HG02678 (cell line): ENCODE measurements around the gene FEN1.
A peak's percentile ranks its signal among the peaks of the same experiment; 100 is the strongest.

ENCODE experiments used
- ATAC-seq: cut with Tn5 transposase; IDR thresholded peaks from one replicate; pipeline ENCODE4 v1.9.1; 2021; ENCODE audit warnings: mild to moderate bottlenecking, moderate library complexity; ENCODE audit not compliant: unreplicated experiment

Gene FEN1, protein sequence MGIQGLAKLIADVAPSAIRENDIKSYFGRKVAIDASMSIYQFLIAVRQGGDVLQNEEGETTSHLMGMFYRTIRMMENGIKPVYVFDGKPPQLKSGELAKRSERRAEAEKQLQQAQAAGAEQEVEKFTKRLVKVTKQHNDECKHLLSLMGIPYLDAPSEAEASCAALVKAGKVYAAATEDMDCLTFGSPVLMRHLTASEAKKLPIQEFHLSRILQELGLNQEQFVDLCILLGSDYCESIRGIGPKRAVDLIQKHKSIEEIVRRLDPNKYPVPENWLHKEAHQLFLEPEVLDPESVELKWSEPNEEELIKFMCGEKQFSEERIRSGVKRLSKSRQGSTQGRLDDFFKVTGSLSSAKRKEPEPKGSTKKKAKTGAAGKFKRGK

DNA sequence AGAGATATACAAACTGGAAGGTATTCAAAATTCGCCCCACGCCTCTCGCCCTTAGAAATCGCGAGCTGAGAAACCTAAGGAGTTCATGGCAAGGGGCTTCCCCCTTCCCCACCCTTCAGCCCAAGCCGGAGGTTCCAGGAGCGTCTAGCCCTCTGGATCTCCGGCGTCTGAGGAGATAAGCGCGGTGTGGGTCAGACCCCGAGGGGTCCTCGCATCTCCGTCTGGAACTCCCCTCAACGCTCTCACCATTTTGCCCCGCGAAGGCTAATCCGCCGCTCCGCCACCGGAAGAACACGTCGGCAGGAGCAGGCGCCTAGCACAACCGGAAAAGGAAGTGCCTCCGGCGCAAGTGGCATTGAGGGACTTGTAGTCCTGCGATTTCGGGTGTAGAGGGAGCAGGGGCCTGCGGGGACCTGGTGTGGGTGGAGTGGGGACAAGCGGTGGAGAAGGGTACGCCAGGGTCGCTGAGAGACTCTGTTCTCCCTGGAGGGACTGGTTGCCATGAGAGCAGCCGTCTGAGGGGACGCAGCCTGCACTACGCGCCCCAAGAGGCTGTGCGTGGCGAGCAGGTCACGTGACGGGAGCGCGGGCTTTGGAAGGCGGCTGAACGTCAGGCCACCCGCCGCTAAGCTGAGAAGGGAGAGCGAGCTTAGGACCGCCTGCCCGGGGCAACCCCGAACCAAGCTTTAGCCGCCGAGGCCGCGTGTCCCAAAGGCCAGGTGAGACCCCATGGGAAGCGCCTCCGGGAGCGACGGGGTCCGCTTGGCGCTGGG is at the start of gene FEN1, which contains the start of gene TMEM258:
TSS of gene FEN1 (plus strand) at position 602 of the 773 bp plus-strand sequence. CDS start 2,451 bp downstream, outside the sequence.
TSS of gene TMEM258 (minus strand) at position 290 of the 773 bp plus-strand sequence. CDS start at position 249, 41 bp downstream.
- ATAC-seq: peak; percentile 80

DNA sequence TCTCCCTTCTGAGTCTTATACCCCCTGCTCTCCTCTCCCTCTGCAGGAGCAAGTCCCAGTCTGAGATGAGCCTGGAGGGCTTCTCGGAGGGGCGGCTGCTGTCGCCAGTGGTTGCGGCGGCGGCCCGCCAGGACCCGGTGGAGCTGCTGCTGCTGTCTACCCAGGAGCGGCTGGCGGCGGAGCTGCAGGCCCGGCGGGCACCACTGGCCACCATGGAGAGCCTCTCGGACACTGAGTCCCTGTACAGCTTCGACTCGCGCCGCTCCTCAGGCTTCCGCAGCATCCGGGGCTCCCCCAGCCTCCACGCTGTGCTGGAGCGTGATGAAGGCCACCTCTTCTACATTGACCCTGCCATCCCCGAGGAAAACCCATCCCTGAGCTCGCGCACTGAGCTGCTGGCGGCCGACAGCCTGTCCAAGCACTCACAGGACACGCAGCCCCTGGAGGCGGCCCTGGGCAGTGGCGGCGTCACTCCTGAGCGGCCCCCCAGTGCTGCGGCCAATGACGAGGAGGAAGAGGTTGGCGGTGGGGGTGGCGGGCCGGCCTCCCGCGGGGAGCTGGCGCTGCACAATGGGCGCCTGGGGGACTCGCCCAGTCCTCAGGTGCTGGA is 49.1 kb upstream of the FEN1 start:
- no peak for ATAC-seq

DNA sequence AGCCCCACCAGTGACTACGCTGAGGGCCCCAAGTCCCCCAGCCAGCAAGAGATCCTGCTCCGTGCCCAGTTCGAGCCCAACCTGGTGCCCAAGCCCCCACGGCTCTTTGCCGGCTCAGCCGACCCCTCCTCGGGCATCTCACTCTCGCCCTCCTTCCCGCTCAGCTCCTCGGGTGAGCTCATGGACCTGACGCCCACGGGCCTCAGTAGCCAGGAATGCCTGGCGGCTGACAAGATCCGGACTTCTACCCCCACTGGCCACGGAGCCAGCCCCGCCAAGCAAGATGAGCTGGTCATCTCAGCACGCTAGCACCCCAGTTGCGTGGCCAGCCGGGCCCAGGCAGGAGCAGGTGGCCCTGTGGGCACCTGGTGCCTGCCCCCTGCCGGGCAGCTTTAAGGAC is 48.5 kb upstream of the FEN1 start:
- ATAC-seq: no peak

DNA sequence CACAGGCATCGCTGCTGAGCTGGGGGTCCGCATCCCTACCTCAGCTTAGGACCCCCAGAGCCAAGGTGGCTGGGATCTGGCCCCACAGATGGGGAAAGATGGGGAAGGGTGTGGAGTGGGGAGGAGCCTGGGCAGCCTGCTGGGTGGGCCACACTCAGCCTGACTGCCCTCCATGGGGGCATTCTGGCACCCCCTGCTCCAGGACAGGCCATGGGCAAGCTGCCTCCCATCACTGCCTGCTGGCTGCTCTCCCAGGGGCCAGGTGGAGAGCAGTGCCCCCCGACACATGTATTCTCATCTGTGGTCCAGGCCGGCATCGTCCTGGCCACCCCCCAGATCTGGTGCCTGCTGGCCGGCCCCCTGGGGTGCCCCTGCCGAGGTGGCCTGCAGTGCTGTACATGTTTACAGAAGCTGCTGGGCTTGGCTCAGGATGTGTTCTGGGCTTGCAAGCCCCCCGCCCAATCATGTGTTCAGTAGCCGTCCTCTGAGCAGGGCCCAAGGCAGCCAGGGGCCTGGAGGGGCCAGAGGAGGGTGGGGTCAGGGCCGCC is 48.0 kb upstream of the FEN1 start:
- no peak for ATAC-seq

DNA sequence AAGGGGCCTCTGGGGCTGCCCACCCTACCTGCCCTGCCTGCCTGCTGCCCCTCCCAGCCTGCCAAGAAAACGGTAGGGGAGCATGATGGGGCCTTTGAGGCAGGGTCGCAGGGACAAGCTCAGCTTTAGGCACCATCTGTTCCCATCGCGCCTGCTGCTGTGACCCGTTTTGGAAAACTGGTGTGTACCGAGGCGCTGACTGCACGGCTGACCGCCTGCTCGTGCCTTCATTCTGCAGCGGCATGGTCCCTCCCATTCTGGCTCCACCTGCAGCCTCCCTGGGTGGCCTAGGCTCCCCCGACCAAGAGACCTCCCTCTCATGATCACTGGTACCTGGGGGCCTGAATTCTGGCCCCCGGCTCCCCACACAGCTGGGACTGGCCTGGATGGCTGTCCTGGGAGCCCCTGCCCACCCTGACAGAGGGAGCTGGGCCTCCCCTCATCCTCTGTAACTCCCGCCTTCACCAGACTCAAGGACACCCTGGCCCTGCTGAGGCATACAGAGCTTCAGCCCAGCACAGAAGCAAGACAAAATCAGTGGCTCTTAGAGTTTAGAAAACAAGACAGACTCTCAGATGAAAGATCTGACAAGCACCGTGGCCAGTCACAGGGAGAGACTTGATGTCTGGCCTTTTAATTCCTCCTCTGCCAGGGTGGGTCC is 46.8 kb upstream of the FEN1 start:
- ATAC-seq: no peak

DNA sequence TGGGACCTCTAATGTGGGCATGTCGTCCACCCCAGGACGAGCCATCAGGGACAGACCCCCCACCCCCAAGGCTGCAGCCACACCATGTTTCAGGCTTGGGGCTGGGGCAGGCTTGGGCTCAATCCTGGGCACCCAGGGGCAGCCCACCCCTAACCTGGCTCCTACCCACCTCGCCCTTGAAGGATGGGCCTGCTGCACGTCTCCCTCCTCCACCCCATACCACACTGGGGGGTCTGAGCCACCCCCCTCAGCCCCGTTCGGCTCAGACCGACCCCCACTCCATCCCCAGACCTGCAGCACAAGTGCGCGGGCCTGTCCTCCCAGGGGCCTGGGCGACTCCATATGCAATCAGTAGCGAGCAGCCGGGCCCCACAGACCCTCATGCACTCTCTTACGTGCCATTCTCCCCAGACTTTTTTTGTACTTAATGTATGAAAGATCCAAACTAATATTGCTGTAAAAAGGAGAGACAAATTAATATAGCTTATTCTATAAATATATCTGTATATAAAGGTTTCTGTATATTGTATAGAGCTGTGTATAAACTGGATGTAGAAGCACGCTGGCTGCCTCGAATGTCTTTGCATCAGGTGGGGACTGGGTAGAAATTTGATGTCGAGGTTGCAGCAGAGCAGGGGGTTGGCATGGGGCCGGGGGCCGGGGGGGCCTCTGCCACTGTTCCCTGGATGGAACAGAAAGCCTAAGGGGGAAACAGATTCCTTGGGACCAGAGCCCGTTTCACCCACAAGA is 46.1 kb upstream of the FEN1 start:
- ATAC-seq: no peak

DNA sequence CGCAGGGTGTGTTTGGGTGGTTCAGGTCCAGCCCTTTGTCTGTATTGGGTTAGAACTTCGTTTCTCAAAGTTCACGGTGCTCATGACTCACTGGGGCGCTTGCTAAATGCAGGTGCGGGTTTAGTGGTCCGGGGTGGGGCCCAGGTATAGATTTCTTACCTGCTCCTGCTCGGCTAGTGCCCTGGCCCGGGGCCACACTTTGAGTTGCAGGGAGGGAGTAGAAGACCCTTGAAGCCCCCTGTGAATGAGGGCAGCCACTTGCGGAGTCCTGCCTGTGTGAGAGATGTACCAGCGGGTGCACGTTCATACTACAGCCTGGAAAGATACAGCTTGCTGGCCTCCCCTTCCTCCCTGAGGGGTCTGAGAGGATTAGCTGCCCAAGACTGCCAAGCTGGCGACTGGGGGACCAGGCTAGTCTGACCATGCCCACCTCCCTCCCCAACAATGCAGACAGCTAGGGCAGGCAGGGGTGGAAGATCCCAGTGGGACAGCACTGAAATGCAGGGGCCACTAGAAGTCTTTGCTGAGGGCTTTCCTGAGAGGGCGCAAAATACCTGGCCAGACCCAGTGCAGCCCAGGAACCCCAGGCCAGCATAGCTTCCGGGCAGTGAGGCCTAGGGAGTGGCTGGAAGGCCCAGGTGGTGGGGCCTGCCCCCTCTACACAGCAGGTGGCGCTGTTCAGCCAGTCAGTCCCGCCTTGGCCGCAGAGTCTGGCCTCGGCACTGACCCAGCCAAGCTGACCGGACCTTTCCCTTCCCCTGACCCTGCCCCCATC is 45.3 kb upstream of the FEN1 start:
- ATAC-seq: no peak

DNA sequence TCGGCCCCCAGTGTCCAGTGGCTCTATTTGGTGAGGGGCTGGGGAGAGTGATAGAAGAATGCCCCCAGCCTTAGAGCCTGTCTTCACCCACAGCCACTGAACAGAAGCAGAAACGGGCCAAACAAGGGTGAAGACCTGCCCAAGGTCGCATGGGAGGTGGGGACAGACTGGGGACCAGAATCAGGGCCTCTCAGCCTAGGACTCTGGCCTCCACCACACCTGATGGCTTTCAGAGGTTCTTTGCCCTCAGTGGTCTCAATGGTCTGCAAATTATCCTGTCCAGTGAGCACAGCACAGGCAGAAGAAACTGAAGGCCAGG is 44.8 kb upstream of the FEN1 start:
- no peak for ATAC-seq

DNA sequence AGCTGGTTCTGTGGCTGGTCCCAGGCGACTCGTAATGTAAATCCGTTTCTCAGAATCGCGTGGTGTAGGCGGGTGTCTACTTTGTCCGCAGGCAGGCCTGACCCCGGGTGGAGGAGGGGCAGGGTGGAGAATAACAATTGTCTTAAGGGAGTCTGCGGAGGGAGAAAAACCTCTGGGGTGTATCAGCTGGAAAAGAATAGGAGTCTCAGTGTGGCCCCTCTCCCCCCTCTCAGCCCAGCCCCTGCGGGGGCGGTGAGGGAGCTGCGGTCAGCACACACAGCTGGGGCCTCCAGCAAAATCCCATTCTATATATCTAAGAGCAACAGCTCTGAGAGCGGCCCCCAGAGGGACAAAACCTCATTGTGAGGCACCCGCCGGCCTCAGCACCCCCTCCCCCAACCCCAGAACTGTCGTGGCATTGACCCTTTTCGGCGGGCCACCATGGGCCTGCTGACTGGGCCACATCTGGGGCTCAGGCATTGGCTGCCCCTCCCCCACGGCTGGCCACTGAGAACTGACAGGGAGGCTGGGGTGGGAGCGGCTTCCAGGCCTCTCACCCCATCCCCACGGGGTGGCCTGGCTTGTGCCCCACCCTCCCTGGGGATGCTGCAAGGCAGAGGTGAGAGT is 43.0 kb upstream of the FEN1 start:
- no peak for ATAC-seq

DNA sequence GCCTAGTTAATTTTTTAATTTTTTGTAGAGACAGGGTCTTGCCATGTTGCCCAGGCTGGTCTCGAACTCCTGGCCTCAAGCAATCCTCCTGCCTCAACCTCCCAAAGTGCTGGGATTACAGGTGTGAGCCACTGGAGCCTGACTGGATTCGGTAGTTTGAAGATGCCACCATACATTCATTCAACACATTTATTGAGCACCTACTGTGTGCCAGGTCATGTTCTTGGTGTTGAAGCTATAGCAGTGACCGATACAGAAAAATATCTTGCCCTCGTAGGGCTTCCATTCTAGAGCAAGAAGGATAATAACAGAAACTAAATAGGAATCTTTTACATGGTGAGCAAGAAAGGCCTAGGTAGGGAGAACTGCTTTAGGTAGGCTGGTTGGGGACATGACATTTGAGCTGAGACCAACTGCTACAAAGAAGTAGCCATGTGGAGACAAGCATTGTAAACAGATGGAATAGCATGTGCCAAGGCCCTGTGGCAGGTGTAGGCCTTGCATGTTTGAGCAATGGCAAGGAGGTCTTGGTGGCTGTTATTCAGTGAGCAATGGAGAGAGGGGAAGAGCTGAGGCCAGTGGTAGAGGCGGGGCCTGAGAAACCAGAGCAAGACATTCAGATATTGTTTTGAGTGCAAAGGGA is 42.0 kb upstream of the FEN1 start:
- ATAC-seq: no peak

DNA sequence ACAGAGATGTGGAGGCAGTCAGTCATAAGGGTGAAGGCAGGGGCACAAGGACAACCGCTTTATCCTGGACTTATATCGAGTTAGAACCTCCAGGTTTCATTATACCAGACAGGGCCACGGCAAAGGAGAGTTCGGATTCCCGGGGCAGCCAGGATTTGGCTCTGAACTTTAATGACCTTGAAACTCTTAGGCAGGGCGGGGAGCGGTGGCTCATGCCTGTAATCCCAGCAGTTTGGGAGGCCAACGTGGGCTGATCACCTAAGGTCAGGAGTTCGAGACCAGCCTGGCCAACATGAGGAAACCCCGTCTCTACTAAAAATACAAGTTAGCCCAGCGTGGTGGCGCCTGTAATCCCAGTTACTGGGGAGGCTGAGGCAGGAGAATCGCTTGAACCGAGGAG is 41.3 kb upstream of the FEN1 start:
- ATAC-seq: no peak

DNA sequence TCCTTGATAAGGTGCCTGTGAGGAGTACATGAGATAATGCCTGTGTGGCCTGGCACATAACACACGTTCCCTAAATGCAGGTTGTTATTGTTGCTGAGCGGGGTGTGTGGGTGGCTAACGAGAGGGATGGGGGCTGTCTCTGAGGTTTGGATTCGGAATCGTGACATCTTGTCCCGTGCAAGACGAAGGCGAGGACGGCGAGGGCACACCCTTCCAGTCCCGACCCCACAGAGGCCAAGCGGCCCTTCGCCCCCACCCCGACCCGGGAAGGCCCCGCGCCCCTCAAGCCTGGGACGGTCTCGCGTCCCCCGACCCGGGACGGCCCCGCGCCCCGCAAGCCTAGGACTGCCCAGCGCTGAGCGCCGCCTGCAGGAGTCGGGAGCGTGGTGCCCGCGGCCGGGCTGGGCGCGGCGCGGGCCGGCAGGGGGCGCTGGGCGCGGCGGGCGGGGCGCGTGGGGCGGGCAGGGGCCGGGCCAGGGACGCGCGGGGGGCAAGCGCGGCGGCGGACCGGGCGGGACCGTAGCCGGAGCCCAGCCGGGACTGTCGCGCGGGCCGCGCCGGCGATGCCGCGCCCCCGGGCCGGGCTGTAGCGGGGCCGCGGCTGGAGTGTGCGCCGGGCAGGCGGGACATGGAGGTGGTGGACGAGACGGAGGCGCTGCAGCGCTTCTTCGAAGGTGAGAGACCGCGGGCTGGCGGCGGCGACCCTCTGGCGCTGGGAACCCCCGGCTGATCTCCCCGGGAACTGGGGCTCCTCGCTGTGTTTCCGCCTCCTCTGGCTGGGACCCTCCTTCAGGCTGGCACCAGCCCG is 40.4 kb upstream of the FEN1 start, which contains the start of gene MYRF:
TSS of gene MYRF (plus strand) at position 520 of the 808 bp plus-strand sequence. CDS start at position 629, 109 bp downstream.
- ATAC-seq: no peak

DNA sequence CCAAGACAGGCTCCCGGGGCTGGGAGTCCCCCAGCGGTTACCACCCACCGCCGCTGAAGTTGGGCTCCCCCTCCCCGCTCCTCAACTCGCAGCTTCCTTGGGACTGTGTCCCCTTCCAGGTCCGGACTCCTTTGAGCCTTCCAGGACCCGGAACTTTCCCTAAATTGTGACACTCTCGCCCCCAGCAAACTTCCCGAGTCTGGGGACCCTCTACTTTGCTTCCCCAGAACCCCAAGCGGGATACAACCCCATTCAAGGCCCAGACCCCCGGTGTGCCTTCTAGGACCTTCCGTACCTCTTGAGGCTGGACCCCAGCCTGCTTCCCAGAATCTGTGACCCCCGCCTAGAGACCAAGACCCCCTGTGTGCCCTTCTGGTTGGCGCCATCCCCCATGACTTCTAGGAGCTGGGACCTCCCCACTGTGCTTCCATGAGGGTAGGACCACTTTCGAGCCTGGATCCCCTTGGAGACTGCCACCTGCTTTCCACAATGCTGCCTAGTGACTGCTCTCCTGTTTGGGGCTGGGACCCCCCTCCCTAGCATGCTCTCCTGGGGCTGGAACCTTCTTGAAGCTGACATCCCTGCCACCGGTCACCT is 39.7 kb upstream of the FEN1 start:
- ATAC-seq: no peak

DNA sequence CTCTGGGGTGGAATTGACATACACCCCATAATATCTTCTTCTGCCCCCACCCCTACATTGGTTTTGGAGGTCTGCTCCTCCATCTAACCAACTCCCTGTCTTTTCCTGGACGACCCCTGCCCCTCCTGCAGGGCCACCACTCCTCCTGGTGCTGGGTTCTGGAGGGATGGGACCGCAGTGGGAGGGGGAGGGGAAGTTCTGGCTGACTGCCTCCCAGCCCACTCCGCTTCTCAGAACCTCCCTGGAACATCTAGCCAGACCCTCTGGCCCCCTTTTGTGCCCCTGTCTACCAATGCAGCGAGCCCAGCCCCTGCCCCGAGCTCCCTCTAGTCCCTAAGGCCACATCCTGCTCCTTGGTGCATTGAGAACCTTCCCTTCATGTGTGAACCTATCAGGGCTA is 39.0 kb upstream of the FEN1 start:
- no peak for ATAC-seq

DNA sequence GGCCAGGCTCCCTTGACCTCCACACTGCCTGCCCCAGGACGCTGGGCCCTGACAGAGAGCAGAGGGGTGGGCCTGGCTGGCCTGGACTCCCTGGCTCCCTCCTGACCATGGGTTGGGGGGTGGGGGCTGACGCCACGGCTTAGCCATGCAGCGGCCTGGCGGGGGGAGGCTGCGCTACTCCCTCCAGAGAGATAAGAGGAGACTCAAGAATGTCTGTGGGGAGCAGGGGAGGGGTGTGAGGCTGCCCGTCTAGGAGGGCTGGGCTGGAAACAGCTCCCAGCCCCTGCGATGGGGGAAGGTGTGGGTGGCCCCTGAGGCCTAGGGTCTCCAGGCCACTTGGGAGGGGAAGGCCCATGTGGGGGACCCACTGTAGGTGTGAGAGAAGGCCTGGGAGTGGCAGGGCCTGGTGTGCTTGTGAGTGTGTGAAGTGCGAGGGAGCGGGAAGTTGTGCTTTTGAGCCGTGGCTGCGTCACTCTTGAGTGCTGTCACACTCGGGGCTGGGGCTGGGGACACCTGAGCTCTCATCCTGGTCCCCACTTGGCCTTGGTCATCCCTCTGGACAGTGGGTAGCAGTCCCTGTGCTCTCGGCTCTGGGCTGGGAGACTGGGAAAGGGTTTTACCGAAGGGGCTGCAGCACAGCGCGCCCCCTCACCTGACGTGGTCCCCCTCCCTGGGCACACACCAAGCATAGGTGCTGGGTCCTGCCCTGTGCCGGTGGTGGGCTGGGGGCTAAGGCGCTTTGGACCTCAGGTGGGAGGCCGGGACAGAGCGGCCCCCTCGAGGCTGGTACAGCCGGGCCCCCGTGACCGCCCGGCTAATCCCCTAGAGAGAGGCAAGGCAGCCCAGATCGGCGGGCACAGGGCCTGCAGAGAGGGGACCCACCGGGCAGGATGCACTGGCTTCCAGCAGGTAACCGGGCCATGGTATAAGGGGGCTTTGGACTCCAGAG is 37.9 kb upstream of the FEN1 start:
- no peak for ATAC-seq

DNA sequence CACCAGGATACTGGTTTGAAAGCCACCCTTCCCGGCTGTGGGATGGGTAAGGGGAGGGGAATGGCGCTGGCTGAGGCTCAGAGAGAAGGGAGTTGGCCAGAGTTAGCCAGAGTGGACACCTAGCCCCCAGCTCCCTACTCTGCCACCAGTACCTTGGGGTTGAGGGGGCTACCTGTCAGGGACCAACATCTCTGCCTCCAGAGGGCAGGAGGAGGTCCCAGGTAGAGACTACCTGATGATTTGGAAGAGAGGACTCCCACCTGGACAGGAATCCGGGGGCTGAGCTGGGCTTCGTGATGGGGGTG is 36.6 kb upstream of the FEN1 start:
- no peak for ATAC-seq
